GM10248 (cell line): ENCODE measurements around the gene HIP1R.

Experiments
- CTCF ChIA-PET: fragments of 300-600 bp; sonication (Branson Sonifier 250); formaldehyde crosslinking; extraction: SDS; loops from one replicate; lab custom pipeline; 2021; ENCODE audit warnings: antibody characterized with exemption; lab: Yijun Ruan, JAX
- POLR2A ChIA-PET: fragments of 350-650 bp; sonication (Branson Sonifier 250); formaldehyde crosslinking; extraction: SDS; loops from one replicate; lab custom pipeline; 2020; ENCODE audit warnings: antibody characterized with exemption; lab: Yijun Ruan, JAX
- DNase-seq: peaks from one replicate; pipeline ENCODE4 v3.0.0; 2012; ENCODE audit errors: extremely low spot score
- TF ChIP-seq, protein P1 (sequence below): IDR thresholded peaks from 2 replicates; pipeline ENCODE4 v1.5.1; 2012; ENCODE audit warnings: mild to moderate bottlenecking, low read depth; ENCODE audit errors: extremely low read depth, missing control alignments, control extremely low read depth

HIP1R gene

DNA sequence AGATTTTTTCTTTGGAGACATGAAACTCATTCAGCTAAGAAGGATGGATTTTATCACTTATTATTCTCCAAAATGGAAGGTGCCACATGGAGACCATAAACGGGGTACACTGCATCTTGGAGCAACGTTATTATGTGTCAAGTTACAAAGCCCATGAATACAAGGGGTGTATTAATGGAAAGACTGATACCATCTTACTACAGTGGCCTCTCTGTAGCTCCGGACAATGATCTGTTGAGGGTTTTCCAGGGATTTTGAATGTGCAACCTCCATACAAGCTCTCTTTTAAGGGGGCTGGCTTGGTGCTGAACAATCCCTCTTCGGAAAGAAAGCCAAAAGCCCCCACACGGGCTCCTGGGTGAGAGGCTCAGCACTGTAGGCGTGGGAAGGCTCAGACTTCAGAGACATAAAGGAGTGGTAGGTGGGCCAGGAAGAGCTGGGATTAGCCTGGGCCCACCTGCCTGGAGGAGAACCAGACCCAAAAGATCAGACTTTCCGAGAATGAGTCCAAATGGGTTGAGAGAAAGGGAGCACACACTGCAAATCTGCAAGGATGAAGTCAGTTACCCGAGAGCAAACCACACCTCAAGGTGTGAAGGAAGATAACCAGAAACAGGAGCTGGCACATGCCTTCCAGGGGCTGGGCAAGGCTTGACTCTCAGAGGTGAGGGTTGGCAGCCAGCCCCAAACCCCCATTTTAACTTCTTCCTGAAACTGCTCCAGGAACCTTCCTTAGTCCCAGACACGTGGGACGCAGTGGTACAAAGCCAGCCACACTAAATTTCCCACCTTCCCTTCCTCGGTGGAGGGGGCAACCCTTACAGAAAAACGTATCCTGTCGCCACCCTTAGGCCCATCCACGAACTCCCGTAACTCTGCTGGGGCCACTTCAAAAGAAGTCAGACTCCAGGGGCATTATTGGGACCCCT is 59.2 kb downstream of the HIP1R start:
- TF ChIP-seq, protein P1, sequence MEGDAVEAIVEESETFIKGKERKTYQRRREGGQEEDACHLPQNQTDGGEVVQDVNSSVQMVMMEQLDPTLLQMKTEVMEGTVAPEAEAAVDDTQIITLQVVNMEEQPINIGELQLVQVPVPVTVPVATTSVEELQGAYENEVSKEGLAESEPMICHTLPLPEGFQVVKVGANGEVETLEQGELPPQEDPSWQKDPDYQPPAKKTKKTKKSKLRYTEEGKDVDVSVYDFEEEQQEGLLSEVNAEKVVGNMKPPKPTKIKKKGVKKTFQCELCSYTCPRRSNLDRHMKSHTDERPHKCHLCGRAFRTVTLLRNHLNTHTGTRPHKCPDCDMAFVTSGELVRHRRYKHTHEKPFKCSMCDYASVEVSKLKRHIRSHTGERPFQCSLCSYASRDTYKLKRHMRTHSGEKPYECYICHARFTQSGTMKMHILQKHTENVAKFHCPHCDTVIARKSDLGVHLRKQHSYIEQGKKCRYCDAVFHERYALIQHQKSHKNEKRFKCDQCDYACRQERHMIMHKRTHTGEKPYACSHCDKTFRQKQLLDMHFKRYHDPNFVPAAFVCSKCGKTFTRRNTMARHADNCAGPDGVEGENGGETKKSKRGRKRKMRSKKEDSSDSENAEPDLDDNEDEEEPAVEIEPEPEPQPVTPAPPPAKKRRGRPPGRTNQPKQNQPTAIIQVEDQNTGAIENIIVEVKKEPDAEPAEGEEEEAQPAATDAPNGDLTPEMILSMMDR = no peak
- no peak for DNase-seq
- POLR2A ChIA-PET = interaction anchor here (0.7 kb wide), 1 partner anchor 315 kb away, joined by 12 read pairs; no protein-coding TSS in a partner anchor
- CTCF ChIA-PET = interaction anchor here (1.1 to 1.5 kb wide), 7 partner anchors 14 to 100 kb away, joined by 3 to 5 read pairs (median 3); no protein-coding TSS in a partner anchor

DNA sequence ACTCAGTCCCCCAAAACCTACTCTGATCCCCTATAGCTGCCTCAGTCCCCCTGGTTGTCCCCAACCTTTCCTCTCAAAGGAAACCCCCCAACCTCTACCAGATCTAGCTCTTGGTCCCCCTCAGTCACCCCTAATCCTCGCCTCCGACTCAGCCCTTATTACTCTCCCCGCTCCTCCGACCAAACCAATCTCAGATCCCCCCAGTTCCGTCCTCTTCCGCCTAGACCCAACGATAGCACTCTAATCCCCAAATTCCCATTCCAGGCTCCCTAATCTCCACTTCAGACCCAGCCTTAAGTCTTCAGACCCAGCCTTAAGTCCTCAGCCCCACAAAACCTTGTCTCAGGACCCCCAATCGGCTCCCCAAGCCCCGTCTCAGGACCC is 60.1 kb downstream of the HIP1R start:
- ChIA-PET CTCF (interaction anchor here (1.5 kb wide), 1 partner anchor 73 kb away, joined by 3 read pairs; no protein-coding TSS in a partner anchor), POLR2A (no interaction called here)
- TF ChIP-seq, protein P1 = no peak
- no peak for DNase-seq

GRCh38 chr12:122895704-122896636 is 60.7 kb downstream of the HIP1R start, which contains the start of gene VPS37B:
Gene VPS37B (minus strand): TSS chr12:122896124. CDS start chr12:122896062, 62 bp downstream.
- ChIA-PET POLR2A (no interaction called here), CTCF (interaction anchor here (1.1 to 5.9 kb wide), 4 partner anchors 15 to 143 kb away, joined by 3 to 23 read pairs (median 8); no protein-coding TSS in a partner anchor)
- TF ChIP-seq, protein P1 = no peak
- DNase-seq = peak; percentile 92

DNA sequence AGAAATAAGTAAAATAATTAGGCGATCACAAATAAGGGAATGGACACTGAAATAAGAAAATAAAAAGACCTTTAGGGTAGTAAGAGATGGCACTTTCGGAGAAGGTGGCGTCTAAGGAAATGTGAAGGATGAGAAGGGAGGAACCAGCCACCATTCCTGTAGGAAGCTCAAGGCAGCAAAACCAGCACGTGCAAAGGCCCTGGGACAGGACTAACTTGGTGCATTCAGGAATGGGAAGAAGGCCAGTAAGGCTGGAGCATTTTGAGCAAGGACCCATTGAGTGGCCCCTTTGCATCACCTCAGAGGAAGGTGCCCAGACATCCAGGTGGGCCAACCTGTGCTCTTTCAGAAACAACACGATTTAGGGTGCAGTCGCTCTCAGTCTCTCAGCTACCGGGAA is 61.4 kb downstream of the HIP1R start:
- TF ChIP-seq, protein P1 = no peak
- POLR2A ChIA-PET = no interaction called here
- DNase-seq = no peak
- CTCF ChIA-PET = interaction anchor here (1.1 to 5.9 kb wide), 3 partner anchors 16 to 143 kb away, joined by 3 to 23 read pairs (median 13); no protein-coding TSS in a partner anchor

DNA sequence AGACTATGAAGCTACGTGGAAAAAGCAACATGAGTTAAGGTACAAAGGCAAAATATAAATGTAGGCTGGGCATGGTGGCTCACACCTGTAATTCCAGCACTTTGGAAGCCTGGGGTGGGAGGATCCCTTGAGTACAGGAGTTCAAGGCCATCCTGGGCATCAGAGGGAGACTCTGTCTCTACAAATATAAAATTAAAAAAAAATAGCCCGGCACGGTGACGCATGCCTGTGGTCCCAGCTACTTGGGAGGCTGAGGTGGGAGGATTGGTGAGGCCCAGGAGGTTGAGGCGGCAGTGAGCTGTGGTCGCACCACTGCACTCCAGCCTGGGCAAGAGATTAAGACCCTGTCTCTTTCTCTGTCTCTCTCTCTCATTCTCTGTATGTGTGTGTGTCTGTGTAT is 64.6 kb downstream of the HIP1R start:
- ChIA-PET CTCF (interaction anchor here (0.9 to 5.9 kb wide), 3 partner anchors 8 to 39 kb away, joined by 3 to 23 read pairs (median 9); no protein-coding TSS in a partner anchor), POLR2A (no interaction called here)
- DNase-seq = no peak
- TF ChIP-seq, protein P1 = no peak
